Uterus (tissue), 4 donors: ENCODE results near the gene NGLY1. TPM values are rescaled to one million over a fixed set of nuclear protein-coding genes. Genes with fewer than 3 reads are reported as not detected.

ENCODE experiments used
- DNase-seq, 2 donors: peaks; one replicate each; pipeline ENCODE4 v3.0.0-alpha.2; 2019 to 2020
- H3K27ac ChIP-seq, 2 donors: fragments of 200-600 bp; sonication (generic); 1 replicate in 1 of 2; 2 replicates in 1 of 2; pipeline ENCODE4 v1.5.1; 2016 to 2018
- H3K27me3 ChIP-seq, 2 donors: fragments of 200-600 bp; sonication (generic); one replicate each; pipeline ENCODE4 v1.5.1; 2018 to 2019; ENCODE audit warnings: control low read depth in 1 of 2
- H3K36me3 ChIP-seq, 2 donors: fragments of 200-600 bp; sonication (generic); one replicate each; pipeline ENCODE4 v1.5.1; 2019; ENCODE audit warnings: control low read depth in 1 of 2
- H3K4me1 ChIP-seq, 2 donors: fragments of 200-600 bp; sonication (generic); one replicate each; pipeline ENCODE4 v1.5.1; 2018 to 2019; ENCODE audit warnings: control low read depth in 1 of 2
- H3K4me3 ChIP-seq, 2 donors: fragments of 200-600 bp; sonication (generic); 1 replicate in 1 of 2; 2 replicates in 1 of 2; pipeline ENCODE4 v1.5.1; 2018 to 2019; ENCODE audit warnings: mild to moderate bottlenecking in 1 of 2
- H3K9me3 ChIP-seq, 2 donors: fragments of 200-600 bp; sonication (generic); one replicate each; pipeline ENCODE4 v1.5.1; 2019; ENCODE audit warnings: control low read depth in 1 of 2
- CTCF ChIP-seq, 4 experiments: fragments of 200-600 bp in 2 of 4; fragments of 450-650 bp in 2 of 4; sonication (generic) in 2 of 4; IDR thresholded peaks; one replicate each; pipeline ENCODE4 v1.5.1; 2016 to 2019; ENCODE audit warnings: antibody characterized with exemption in 4 of 4, mild to moderate bottlenecking in 2 of 4, moderate library complexity in 1 of 4
- POLR2A ChIP-seq, 2 donors: fragments of 450-650 bp; IDR thresholded peaks; one replicate each; pipeline ENCODE4 v1.6.1; 2016; ENCODE audit warnings: antibody characterized with exemption in 2 of 2, mild to moderate bottlenecking in 1 of 2, moderate library complexity in 1 of 2
- intact Hi-C: fragments of 100-400 bp; cut with DNase I; formaldehyde crosslinking; loops from one replicate; pipeline ENCODE4 v1.15.1; 2023; ENCODE audit warnings: low total_unique reads
- total RNA-seq, 4 donors: library from RNA; depleted of rRNA in 3 of 4; stranded (reverse); fragments of >200 nt in 3 of 4; gene quantifications; one replicate each; pipeline versions ENCODE4 v1.1.0 to v1.2.4, GENCODE V29; 2014 to 2023
- donor health status: DM: yes; HTN: yes; CAD: no.

The NGLY1 gene
- total RNA-seq, 4 donors from 2014 or later: 7.4 to 59.2 (median 30.3) TPM

DNA sequence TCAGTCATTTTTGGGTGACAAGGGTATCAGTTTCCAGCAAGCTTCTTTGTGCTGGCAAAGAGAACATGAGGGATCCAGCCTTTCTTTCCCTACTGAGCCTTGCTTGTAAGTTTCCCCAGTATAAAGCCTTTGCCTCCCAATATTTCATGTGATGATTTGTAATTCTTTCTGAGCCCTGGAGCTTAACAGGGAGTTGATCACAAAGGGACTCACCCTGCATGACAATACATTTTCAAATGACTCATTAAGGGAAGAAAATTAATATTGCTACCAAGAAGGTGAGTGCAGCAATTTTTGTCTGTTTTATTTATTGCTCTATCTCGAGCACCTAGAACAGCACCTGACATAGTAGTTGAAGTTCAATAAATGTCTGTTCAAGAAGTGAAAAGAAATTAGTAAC lies 34.4 kb upstream of the NGLY1 start:
- TF ChIP-seq POLR2A (IDR thresholded peaks at IDR 0.05) (no peak), CTCF (IDR thresholded peaks at IDR 0.05) (no peak)
- Histone ChIP-seq H3K4me1 (no peaks in the 10 kb centered on the region), H3K4me3 (no peak overlapping the region), H3K9me3 (no peaks in the 10 kb centered on the region), H3K27ac (no peak overlapping the region), H3K36me3 (no peaks in the 10 kb centered on the region), H3K27me3 (no peaks in the 10 kb centered on the region)
- intact Hi-C loops: no loop called here
- no peak for DNase-seq

DNA sequence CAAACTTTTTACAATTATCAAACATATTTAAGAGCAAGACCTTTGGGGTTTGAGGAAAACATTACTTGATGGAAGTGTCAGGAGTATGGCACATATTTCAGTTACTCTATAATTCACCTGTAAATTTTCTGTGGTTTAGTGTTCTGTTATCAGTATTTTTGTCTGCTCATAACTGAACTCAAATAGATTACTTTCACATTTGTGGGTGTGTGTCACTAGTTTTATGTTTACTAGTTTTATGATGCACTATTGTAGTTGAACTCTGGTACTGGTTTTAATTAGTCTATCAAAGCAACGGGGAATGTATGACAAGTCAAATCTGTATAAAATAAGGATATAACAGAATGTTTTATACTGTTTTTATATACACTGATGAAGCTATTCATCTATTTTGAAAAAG lies 33.9 kb upstream of the NGLY1 start:
- no peak overlapping the region for H3K4me3 ChIP-seq
- H3K4me1 ChIP-seq: no peaks in the 10 kb centered on the region
- intact Hi-C loops: no loop called here
- no peaks in the 10 kb centered on the region for H3K9me3 ChIP-seq
- no peaks in the 10 kb centered on the region for H3K27me3 ChIP-seq
- no peak for TF ChIP-seq POLR2A (IDR thresholded peaks at IDR 0.05)
- TF ChIP-seq CTCF (IDR thresholded peaks at IDR 0.05): no peak
- H3K36me3 ChIP-seq: no peaks in the 10 kb centered on the region
- no peak overlapping the region for H3K27ac ChIP-seq
- no peak for DNase-seq

GRCh38 chr3:25812644-25813043 lies 29.4 kb upstream of the NGLY1 start:
- Histone ChIP-seq H3K4me3 (no peak overlapping the region), H3K36me3 (no peaks in the 10 kb centered on the region), H3K27me3 (no peaks in the 10 kb centered on the region), H3K9me3 (no peaks in the 10 kb centered on the region), H3K4me1 (no peaks in the 10 kb centered on the region), H3K27ac (no peak overlapping the region)
- intact Hi-C loops: no loop called here
- no peak for TF ChIP-seq CTCF (IDR thresholded peaks at IDR 0.05)
- no peak for DNase-seq

DNA sequence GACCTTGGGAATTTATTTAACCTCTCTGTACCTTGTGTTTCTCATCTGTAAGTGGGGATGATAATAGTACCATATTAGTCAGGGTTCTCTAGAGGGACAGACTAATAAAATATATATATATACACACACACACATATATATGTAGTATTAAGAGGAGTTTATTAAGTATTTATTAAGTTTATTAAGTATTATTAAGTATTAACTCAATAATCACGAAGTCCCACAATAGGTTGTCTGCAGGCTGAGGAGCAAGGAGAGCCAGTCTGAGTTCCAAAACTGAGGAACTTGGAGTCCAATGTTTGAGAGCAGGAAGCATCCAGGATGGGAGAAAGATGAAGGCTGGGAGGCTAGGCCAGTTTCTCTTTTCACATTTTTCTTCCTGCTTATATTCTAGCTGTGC lies 21.4 kb upstream of the NGLY1 start:
- no peaks in the 10 kb centered on the region for H3K36me3 ChIP-seq
- no peak for DNase-seq
- intact Hi-C loops: no loop called here

DNA sequence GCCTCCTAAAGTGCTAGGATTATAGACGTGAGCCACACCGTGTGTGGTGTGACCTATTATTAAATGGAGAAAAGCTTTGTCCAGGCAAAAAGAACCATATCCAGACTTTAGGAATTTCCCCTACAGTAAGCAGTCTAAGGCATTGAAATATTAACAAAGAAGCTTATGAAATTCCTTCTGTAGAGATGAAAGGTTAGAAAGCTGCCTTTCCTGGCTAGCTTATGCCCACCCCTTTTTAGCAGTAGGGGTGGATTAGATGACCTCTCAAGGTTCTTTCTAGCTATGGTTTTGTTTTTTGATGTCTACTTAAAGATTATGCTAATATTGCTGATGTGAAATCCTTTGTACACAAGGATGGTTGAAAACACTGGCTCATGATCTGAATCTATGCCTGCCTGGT lies 20.6 kb upstream of the NGLY1 start:
- DNase-seq: no peak
- no peaks in the 10 kb centered on the region for H3K36me3 ChIP-seq
- no peak overlapping the region for H3K27ac ChIP-seq
- H3K27me3 ChIP-seq: no peaks in the 10 kb centered on the region
- H3K4me1 ChIP-seq: no peaks in the 10 kb centered on the region
- TF ChIP-seq CTCF (IDR thresholded peaks at IDR 0.05) (no peak), POLR2A (IDR thresholded peaks at IDR 0.05) (no peak)
- H3K4me3 ChIP-seq: no peak overlapping the region
- intact Hi-C loops: no loop called here
- no peaks in the 10 kb centered on the region for H3K9me3 ChIP-seq

More for the DNA sequence above, 21.4 kb upstream of the NGLY1 start:
- Histone ChIP-seq H3K27ac (no peak overlapping the region), H3K4me3 (no peak overlapping the region), H3K27me3 (no peaks in the 10 kb centered on the region), H3K4me1 (no peaks in the 10 kb centered on the region), H3K9me3 (no peaks in the 10 kb centered on the region)
- TF ChIP-seq POLR2A (IDR thresholded peaks at IDR 0.05) (no peak), CTCF (IDR thresholded peaks at IDR 0.05) (no peak)
